Activated T-cell treated with anti-CD3 and anti-CD28 coated beads for 24 hours (primary cell): Measurements from ENCODE around the gene FREM1.

Experiments used
- DNase-seq: peaks from one replicate; pipeline ENCODE4 v3.0.0-alpha.2; 2020; ENCODE audit warnings: low read depth

Gene FREM1

GRCh38 chr9:14909181-14909580 lies 1.0 kb downstream of the FREM1 start:
- no peak for DNase-seq

- no peak for DNase-seq
Observed at GRCh38 chr9:14908295-14909180, 1.7 kb downstream of the FREM1 start.

GRCh38 chr9:14907696-14908095 lies 2.5 kb downstream of the FREM1 start:
- no peak for DNase-seq

GRCh38 chr9:14907360-14907685 lies 2.9 kb downstream of the FREM1 start:
- DNase-seq = no peak

- no peak for DNase-seq
Observed at GRCh38 chr9:14906644-14907359, 3.4 kb downstream of the FREM1 start.

- no peak for DNase-seq
Observed at GRCh38 chr9:14906000-14906399, 4.2 kb downstream of the FREM1 start.

- DNase-seq = no peak
Observed at GRCh38 chr9:14903040-14903439, 7.2 kb downstream of the FREM1 start.

GRCh38 chr9:14902561-14902960 lies 7.7 kb downstream of the FREM1 start:
- DNase-seq = no peak

- DNase-seq = no peak
Observed at GRCh38 chr9:14899815-14900193, 10.4 kb downstream of the FREM1 start.

- no peak for DNase-seq
Observed at GRCh38 chr9:14899042-14899814, 11.0 kb downstream of the FREM1 start.

GRCh38 chr9:14895806-14896205 lies 14.4 kb downstream of the FREM1 start:
- DNase-seq = no peak

- no peak for DNase-seq
Observed at GRCh38 chr9:14893280-14893679, 16.9 kb downstream of the FREM1 start.

- DNase-seq = no peak
Observed at GRCh38 chr9:14891332-14891731, 18.9 kb downstream of the FREM1 start.

GRCh38 chr9:14889451-14889850 lies 20.8 kb downstream of the FREM1 start:
- DNase-seq = no peak

GRCh38 chr9:14888875-14889274 lies 21.4 kb downstream of the FREM1 start:
- no peak for DNase-seq

- no peak for DNase-seq
Observed at GRCh38 chr9:14888272-14888671, 22.0 kb downstream of the FREM1 start.

- no peak for DNase-seq
Observed at GRCh38 chr9:14887149-14887548, 23.1 kb downstream of the FREM1 start.

GRCh38 chr9:14883310-14883944 lies 26.8 kb downstream of the FREM1 start:
- no peak for DNase-seq

- DNase-seq = no peak
Observed at GRCh38 chr9:14882090-14882489, 28.1 kb downstream of the FREM1 start.

- DNase-seq = no peak
Observed at GRCh38 chr9:14881006-14881405, 29.2 kb downstream of the FREM1 start.

GRCh38 chr9:14870090-14870489 lies 40.1 kb downstream of the FREM1 start:
- no peak for DNase-seq

GRCh38 chr9:14869671-14870070 lies 40.6 kb downstream of the FREM1 start:
- DNase-seq = no peak
